HepG2 (cell line): Measurements from ENCODE around the gene RPS6KA2. TPM values are rescaled to one million over a fixed set of nuclear protein-coding genes. Genes with fewer than 3 reads are reported as not detected.

ENCODE experiments used
- ADNP ChIP-seq: sonication (generic); formaldehyde crosslinking; IDR thresholded peaks from 2 replicates; pipeline ENCODE4 v1.4.0; 2020; ENCODE audit warnings: missing genetic modification reagents
- AKAP8 ChIP-seq: sonication (generic); formaldehyde crosslinking; IDR thresholded peaks from 2 replicates; pipeline ENCODE4 v1.5.1; 2020; ENCODE audit warnings: mild to moderate bottlenecking, missing genetic modification reagents
- FIP1L1 ChIP-seq: fragments of 200-400 bp; formaldehyde crosslinking; IDR thresholded peaks from 2 replicates; pipeline ENCODE4 v1.6.1; 2018; ENCODE audit warnings: low read depth, mild to moderate bottlenecking, low read length, moderate library complexity, borderline replicate concordance; ENCODE audit not compliant: insufficient read depth
- MBNL3 ChIP-seq: fragments of 250-450 bp; sonication (Bioruptor Pico); conservative IDR thresholded peaks from 2 replicates; pipeline ENCODE4 v1.8.0; 2022; ENCODE audit warnings: mild to moderate bottlenecking, inconsistent platforms
- NAIF1 ChIP-seq: sonication (generic); formaldehyde crosslinking; IDR thresholded peaks from 2 replicates; pipeline ENCODE4 v1.5.0; 2020; ENCODE audit warnings: mild to moderate bottlenecking, missing genetic modification reagents, borderline replicate concordance
- PAX8 ChIP-seq: sonication (generic); formaldehyde crosslinking; IDR thresholded peaks from 2 replicates; pipeline ENCODE4 v1.8.0; 2022; ENCODE audit warnings: mild to moderate bottlenecking, missing genetic modification reagents, borderline replicate concordance
- SP1 ChIP-seq, 2 experiments: fragments of 450-650 bp in 1 of 2; sonication (generic) in 1 of 2; formaldehyde crosslinking in 1 of 2; IDR thresholded peaks; 2 replicates each; pipeline versions ENCODE4 v1.4.0 to v1.6.1; 2016 to 2020; ENCODE audit warnings: missing genetic modification reagents in 1 of 2
- XRCC5 ChIP-seq: fragments of 200-400 bp; formaldehyde crosslinking; optimal IDR thresholded peaks from 2 replicates; pipeline ENCODE3; 2017; ENCODE audit warnings: mild to moderate bottlenecking, low read length
- YEATS2 ChIP-seq: sonication (generic); formaldehyde crosslinking; IDR thresholded peaks from 2 replicates; pipeline ENCODE4 v1.4.0; 2020; ENCODE audit warnings: missing genetic modification reagents, borderline replicate concordance
- ZGPAT ChIP-seq: IDR thresholded peaks from 2 replicates; pipeline ENCODE4 v1.6.1; 2016; ENCODE audit warnings: mild to moderate bottlenecking
- ZIK1 ChIP-seq: sonication (generic); formaldehyde crosslinking; IDR thresholded peaks from 2 replicates; pipeline ENCODE4 v1.5.0; 2020; ENCODE audit warnings: mild to moderate bottlenecking, low read depth, missing genetic modification reagents, borderline replicate concordance
- ZMYM4 ChIP-seq: sonication (generic); formaldehyde crosslinking; IDR thresholded peaks from 2 replicates; pipeline ENCODE4 v1.8.1; 2023; ENCODE audit warnings: mild to moderate bottlenecking, missing genetic modification reagents
- ZNF564 ChIP-seq: sonication (generic); formaldehyde crosslinking; IDR thresholded peaks from 2 replicates; pipeline ENCODE4 v1.8.1; 2023; ENCODE audit warnings: mild to moderate bottlenecking, missing genetic modification reagents
- ZNF644 ChIP-seq: IDR thresholded peaks from 2 replicates; pipeline ENCODE4 v1.6.1; 2016; ENCODE audit warnings: low read depth
- ZNF83 ChIP-seq: sonication (generic); formaldehyde crosslinking; IDR thresholded peaks from 2 replicates; pipeline ENCODE4 v1.4.0; 2020; ENCODE audit warnings: missing genetic modification reagents, mild to moderate bottlenecking, borderline replicate concordance
- ZNF879 ChIP-seq: sonication (generic); formaldehyde crosslinking; IDR thresholded peaks from 2 replicates; pipeline ENCODE4 v1.8.1; 2023; ENCODE audit warnings: missing genetic modification reagents
- ZSCAN29 ChIP-seq: sonication (generic); formaldehyde crosslinking; conservative IDR thresholded peaks from 2 replicates; pipeline ENCODE4 v1.4.0; 2020; ENCODE audit warnings: mild to moderate bottlenecking, missing genetic modification reagents
- polyA plus RNA-seq, 8 experiments: library from polyadenylated mRNA; depleted of rRNA in 3 of 8; stranded (reverse) in 7 of 8; unstranded in 1 of 8; fragments of >200 nt; fragmentation: Illumina TruSeq in 4 of 8; extraction: Trizol in 4 of 8; gene quantifications; 2 replicates each; pipeline versions ENCODE4 v1.2.1 to v1.2.3, GENCODE V29; 2011 to 2016; ENCODE audit warnings: low read depth in 4 of 8, missing spikeins in 1 of 8, mixed read lengths in 1 of 8; ENCODE audit not compliant: insufficient read depth in 1 of 8
- total RNA-seq, 5 experiments: library from RNA; depleted of rRNA; stranded (reverse); fragments of >200 nt; fragmentation: Illumina TruSeq; extraction: Trizol; gene quantifications; 2 replicates each; pipeline ENCODE4 v1.2.3, GENCODE V29; 2016; ENCODE audit warnings: low read depth in 1 of 5
- TF ChIP-seq, protein P1 (sequence below): sonication (generic); formaldehyde crosslinking; conservative IDR thresholded peaks from 2 replicates; pipeline ENCODE4 v1.5.0; 2020; ENCODE audit warnings: missing genetic modification reagents
- TF ChIP-seq, protein P2 (sequence below): sonication (generic); formaldehyde crosslinking; IDR thresholded peaks from 2 replicates; pipeline ENCODE4 v1.5.0; 2020; ENCODE audit warnings: missing genetic modification reagents
- TF ChIP-seq, protein P3 (sequence below): sonication (generic); formaldehyde crosslinking; IDR thresholded peaks from 2 replicates; pipeline ENCODE4 v1.4.0; 2020; ENCODE audit warnings: missing genetic modification reagents
- TF ChIP-seq, protein P4 (sequence below): fragments of 450-650 bp; IDR thresholded peaks from 2 replicates; pipeline ENCODE4 v1.6.1; 2017
- TF ChIP-seq, protein P5 (sequence below): sonication (generic); formaldehyde crosslinking; IDR thresholded peaks from 2 replicates; pipeline ENCODE4 v1.5.0; 2020; ENCODE audit warnings: missing genetic modification reagents

RPS6KA2 gene
- total and polyA plus RNA-seq, 2 of the 13 experiments (the other 11 are each of a cell fraction or from before 2014, with no cell fraction given), result 0.22 to 0.38 TPM

- TF ChIP-seq YEATS2 (no peak), SP1 (IDR thresholded peaks at IDR 0.05) (no peak), SP1 (CRISPR knock-in tag; IDR thresholded peaks at IDR 0.05) (no peak), FIP1L1 (no peak), ZGPAT (peak; percentile 58), NAIF1 (no peak), PAX8 (no peak), XRCC5 (peak; percentile 60), ZNF564 (CRISPR knock-in tag) (no peak), ZMYM4 (CRISPR knock-in tag) (peak; percentile 81), ZNF644 (CRISPR knock-in tag) (0 out of 2 replicates have a peak, but pooled peaks have one; percentile 47), ZNF83 (CRISPR knock-in tag) (no peak), ZSCAN29 (CRISPR knock-in tag) (0 out of 2 replicates have a peak, but pooled peaks have one; percentile 42), AKAP8 (CRISPR knock-in tag) (no peak), MBNL3 (CRISPR knock-in tag) (no peak), ZIK1 (CRISPR knock-in tag) (no peak), ZNF879 (no peak), ADNP (CRISPR knock-in tag) (no peak)
- TF ChIP-seq, protein P1, sequence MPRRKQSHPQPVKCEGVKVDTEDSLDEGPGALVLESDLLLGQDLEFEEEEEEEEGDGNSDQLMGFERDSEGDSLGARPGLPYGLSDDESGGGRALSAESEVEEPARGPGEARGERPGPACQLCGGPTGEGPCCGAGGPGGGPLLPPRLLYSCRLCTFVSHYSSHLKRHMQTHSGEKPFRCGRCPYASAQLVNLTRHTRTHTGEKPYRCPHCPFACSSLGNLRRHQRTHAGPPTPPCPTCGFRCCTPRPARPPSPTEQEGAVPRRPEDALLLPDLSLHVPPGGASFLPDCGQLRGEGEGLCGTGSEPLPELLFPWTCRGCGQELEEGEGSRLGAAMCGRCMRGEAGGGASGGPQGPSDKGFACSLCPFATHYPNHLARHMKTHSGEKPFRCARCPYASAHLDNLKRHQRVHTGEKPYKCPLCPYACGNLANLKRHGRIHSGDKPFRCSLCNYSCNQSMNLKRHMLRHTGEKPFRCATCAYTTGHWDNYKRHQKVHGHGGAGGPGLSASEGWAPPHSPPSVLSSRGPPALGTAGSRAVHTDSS (CRISPR knock-in tag), result no peak
- TF ChIP-seq, protein P2, sequence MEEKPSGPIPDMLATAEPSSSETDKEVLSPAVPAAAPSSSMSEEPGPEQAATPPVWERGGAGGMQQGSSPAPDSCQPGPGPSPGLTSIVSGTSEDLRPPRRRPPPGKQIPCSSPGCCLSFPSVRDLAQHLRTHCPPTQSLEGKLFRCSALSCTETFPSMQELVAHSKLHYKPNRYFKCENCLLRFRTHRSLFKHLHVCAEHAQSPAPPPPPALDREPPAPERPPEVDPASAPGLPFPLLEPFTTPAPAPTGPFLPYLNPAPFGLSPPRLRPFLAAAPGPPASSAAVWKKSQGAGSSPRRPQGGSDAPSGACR (CRISPR knock-in tag), result no peak
- TF ChIP-seq, protein P3, sequence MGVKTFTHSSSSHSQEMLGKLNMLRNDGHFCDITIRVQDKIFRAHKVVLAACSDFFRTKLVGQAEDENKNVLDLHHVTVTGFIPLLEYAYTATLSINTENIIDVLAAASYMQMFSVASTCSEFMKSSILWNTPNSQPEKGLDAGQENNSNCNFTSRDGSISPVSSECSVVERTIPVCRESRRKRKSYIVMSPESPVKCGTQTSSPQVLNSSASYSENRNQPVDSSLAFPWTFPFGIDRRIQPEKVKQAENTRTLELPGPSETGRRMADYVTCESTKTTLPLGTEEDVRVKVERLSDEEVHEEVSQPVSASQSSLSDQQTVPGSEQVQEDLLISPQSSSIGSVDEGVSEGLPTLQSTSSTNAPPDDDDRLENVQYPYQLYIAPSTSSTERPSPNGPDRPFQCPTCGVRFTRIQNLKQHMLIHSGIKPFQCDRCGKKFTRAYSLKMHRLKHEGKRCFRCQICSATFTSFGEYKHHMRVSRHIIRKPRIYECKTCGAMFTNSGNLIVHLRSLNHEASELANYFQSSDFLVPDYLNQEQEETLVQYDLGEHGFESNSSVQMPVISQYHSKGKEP (CRISPR knock-in tag), result no peak
- TF ChIP-seq, protein P4, sequence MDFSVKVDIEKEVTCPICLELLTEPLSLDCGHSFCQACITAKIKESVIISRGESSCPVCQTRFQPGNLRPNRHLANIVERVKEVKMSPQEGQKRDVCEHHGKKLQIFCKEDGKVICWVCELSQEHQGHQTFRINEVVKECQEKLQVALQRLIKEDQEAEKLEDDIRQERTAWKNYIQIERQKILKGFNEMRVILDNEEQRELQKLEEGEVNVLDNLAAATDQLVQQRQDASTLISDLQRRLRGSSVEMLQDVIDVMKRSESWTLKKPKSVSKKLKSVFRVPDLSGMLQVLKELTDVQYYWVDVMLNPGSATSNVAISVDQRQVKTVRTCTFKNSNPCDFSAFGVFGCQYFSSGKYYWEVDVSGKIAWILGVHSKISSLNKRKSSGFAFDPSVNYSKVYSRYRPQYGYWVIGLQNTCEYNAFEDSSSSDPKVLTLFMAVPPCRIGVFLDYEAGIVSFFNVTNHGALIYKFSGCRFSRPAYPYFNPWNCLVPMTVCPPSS, result no peak
- TF ChIP-seq, protein P5, sequence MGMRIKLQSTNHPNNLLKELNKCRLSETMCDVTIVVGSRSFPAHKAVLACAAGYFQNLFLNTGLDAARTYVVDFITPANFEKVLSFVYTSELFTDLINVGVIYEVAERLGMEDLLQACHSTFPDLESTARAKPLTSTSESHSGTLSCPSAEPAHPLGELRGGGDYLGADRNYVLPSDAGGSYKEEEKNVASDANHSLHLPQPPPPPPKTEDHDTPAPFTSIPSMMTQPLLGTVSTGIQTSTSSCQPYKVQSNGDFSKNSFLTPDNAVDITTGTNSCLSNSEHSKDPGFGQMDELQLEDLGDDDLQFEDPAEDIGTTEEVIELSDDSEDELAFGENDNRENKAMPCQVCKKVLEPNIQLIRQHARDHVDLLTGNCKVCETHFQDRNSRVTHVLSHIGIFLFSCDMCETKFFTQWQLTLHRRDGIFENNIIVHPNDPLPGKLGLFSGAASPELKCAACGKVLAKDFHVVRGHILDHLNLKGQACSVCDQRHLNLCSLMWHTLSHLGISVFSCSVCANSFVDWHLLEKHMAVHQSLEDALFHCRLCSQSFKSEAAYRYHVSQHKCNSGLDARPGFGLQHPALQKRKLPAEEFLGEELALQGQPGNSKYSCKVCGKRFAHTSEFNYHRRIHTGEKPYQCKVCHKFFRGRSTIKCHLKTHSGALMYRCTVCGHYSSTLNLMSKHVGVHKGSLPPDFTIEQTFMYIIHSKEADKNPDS, result no peak
Observed at GRCh38 chr6:166420351-166420750, 206.7 kb downstream of the RPS6KA2 start (continued).
